Astrocyte (in vitro differentiated cells and primary cell): Measurements from ENCODE around the gene PDGFD. TPM values are rescaled to one million over a fixed set of nuclear protein-coding genes. Genes with fewer than 3 reads are reported as not detected.
A peak's percentile ranks its signal among the peaks of the same experiment; 100 is the strongest.

Experiments
- DNase-seq: peaks from one replicate; pipeline ENCODE4 v3.0.0-alpha.2; 2010; ENCODE audit warnings: low read depth
- FAIRE-seq: peaks from 2 replicates; lab custom pipeline; 2011; peaks lifted over from hg19 to GRCh38; lab: Jason Lieb, UNC
- H2AFZ ChIP-seq: 2 replicates; pipeline ENCODE4 v1.6.0; 2012; ENCODE audit warnings: low read depth, low read length, inconsistent platforms
- H3K27ac ChIP-seq: 2 replicates; pipeline ENCODE4 v1.5.1; 2011; ENCODE audit warnings: low read depth, low read length, inconsistent platforms
- H3K27me3 ChIP-seq: 2 replicates; pipeline ENCODE4 v1.6.0; 2011; ENCODE audit warnings: low read length, inconsistent platforms; ENCODE audit not compliant: insufficient read depth
- H3K36me3 ChIP-seq: 2 replicates; pipeline ENCODE4 v1.5.1; 2011; ENCODE audit warnings: low read length, inconsistent platforms; ENCODE audit not compliant: insufficient read depth
- H3K4me1 ChIP-seq: 2 replicates; pipeline ENCODE4 v1.5.1; 2011; ENCODE audit warnings: low read length, inconsistent platforms; ENCODE audit not compliant: insufficient read depth
- H3K4me2 ChIP-seq: 2 replicates; pipeline ENCODE4 v1.6.0; 2012; ENCODE audit warnings: low read length, inconsistent platforms
- H3K4me3 ChIP-seq: 2 replicates; pipeline ENCODE4 v1.5.1; 2011; ENCODE audit warnings: low read depth, mild to moderate bottlenecking, low read length, inconsistent platforms; ENCODE audit not compliant: insufficient read depth
- H3K79me2 ChIP-seq: 2 replicates; pipeline ENCODE4 v1.6.0; 2012; ENCODE audit warnings: mild to moderate bottlenecking, low read length, inconsistent platforms; ENCODE audit not compliant: insufficient read depth
- H3K9ac ChIP-seq: 2 replicates; pipeline ENCODE4 v1.6.0; 2012; ENCODE audit warnings: mild to moderate bottlenecking, low read length, inconsistent platforms
- H3K9me3 ChIP-seq: 2 replicates; pipeline ENCODE4 v1.5.1; 2012; ENCODE audit warnings: low read depth, mild to moderate bottlenecking, low read length, inconsistent platforms; ENCODE audit not compliant: insufficient read depth
- H4K20me1 ChIP-seq: 2 replicates; pipeline ENCODE4 v1.6.0; 2012; ENCODE audit warnings: low read length, inconsistent platforms; ENCODE audit not compliant: insufficient read depth
- H3K27ac Mint-ChIP-seq: one replicate; pipeline ENCODE4 v1.8.0; 2021; ENCODE audit warnings: mild to moderate bottlenecking, mixed read lengths; ENCODE audit not compliant: unreplicated experiment
- H3K27me3 Mint-ChIP-seq: one replicate; pipeline ENCODE4 v1.8.0; 2021; ENCODE audit warnings: low read depth, mixed read lengths; ENCODE audit not compliant: unreplicated experiment
- H3K36me3 Mint-ChIP-seq: one replicate; pipeline ENCODE4 v1.8.0; 2021; ENCODE audit warnings: low read depth, mixed read lengths; ENCODE audit not compliant: unreplicated experiment
- H3K4me1 Mint-ChIP-seq: one replicate; pipeline ENCODE4 v1.8.0; 2021; ENCODE audit warnings: low read depth, mixed read lengths; ENCODE audit not compliant: unreplicated experiment
- H3K4me3 Mint-ChIP-seq: one replicate; pipeline ENCODE4 v1.8.0; 2021; ENCODE audit warnings: mild to moderate bottlenecking, moderate library complexity, mixed read lengths; ENCODE audit not compliant: unreplicated experiment
- H3K9me3 Mint-ChIP-seq: one replicate; pipeline ENCODE4 v1.8.0; 2021; ENCODE audit warnings: mild to moderate bottlenecking, mixed read lengths; ENCODE audit not compliant: unreplicated experiment
- CTCF ChIP-seq: IDR thresholded peaks from 2 replicates; pipeline ENCODE4 v1.5.1; 2011; ENCODE audit warnings: low read depth, mild to moderate bottlenecking, inconsistent platforms, low read length, moderate library complexity; ENCODE audit not compliant: insufficient read depth
- EZH2 ChIP-seq: IDR thresholded peaks from 2 replicates; pipeline ENCODE4 v1.6.1; 2012; ENCODE audit warnings: mild to moderate bottlenecking, low read length, inconsistent platforms; ENCODE audit not compliant: insufficient read depth
- total RNA-seq: library from RNA; stranded (reverse); gene quantifications from 2 replicates; pipeline ENCODE4 v1.2.1, GENCODE V29; 2021

PDGFD gene
- total RNA-seq, 1 donor from 2014 or later, result 2.6 TPM

- Histone ChIP-seq H3K4me1 (peaks cover 3% of the 10 kb centered on the region), H4K20me1 (no peaks in the 10 kb centered on the region), H3K4me3 (no peak overlapping the region), H3K9ac (no peak overlapping the region), H3K27me3 (no peaks in the 10 kb centered on the region), H3K36me3 (no peaks in the 10 kb centered on the region), H2AFZ (no peak overlapping the region), H3K27ac (no peak overlapping the region), H3K79me2 (no peaks in the 10 kb centered on the region), H3K9me3 (no peaks in the 10 kb centered on the region), H3K4me2 (no peak overlapping the region)
- Mint-ChIP-seq H3K36me3 (no peaks in the 10 kb centered on the region), H3K27me3 (no peaks in the 10 kb centered on the region), H3K4me1 (peaks cover 2% of the 10 kb centered on the region), H3K9me3 (no peaks in the 10 kb centered on the region), H3K4me3 (no peak overlapping the region), H3K27ac (no peak overlapping the region)
- DNase-seq, result no peak
- no peak for FAIRE-seq
- TF ChIP-seq CTCF, result no peak
- TF ChIP-seq EZH2, result no peak
Measured at GRCh38 chr11:103944251-103944940, 219.6 kb downstream of the PDGFD start.

- TF ChIP-seq CTCF, result no peak
- no peak for TF ChIP-seq EZH2
- FAIRE-seq, result no peak
Measured at GRCh38 chr11:103942646-103943045, 221.3 kb downstream of the PDGFD start.

GRCh38 chr11:103940551-103940950 lies 223.4 kb downstream of the PDGFD start:
- no peak for FAIRE-seq
- no peak overlapping the region for H3K9ac ChIP-seq

More at GRCh38 chr11:103942646-103943045, 221.3 kb downstream of the PDGFD start:
- peak; percentile 39 for DNase-seq
- Mint-ChIP-seq H3K9me3 (peaks cover 2% of the 10 kb centered on the region), H3K4me3 (no peak overlapping the region), H3K27me3 (no peaks in the 10 kb centered on the region), H3K27ac (no peak overlapping the region), H3K36me3 (no peaks in the 10 kb centered on the region), H3K4me1 (peaks cover 2% of the 10 kb centered on the region)
- Histone ChIP-seq H2AFZ (no peak overlapping the region), H3K27me3 (no peaks in the 10 kb centered on the region), H3K4me2 (no peak overlapping the region), H3K27ac (no peak overlapping the region), H3K9ac (no peak overlapping the region), H3K36me3 (no peaks in the 10 kb centered on the region), H4K20me1 (no peaks in the 10 kb centered on the region), H3K4me3 (no peak overlapping the region), H3K79me2 (no peaks in the 10 kb centered on the region), H3K4me1 (peaks cover 3% of the 10 kb centered on the region), H3K9me3 (no peaks in the 10 kb centered on the region)

More at GRCh38 chr11:103940551-103940950, 223.4 kb downstream of the PDGFD start:
- no peaks in the 10 kb centered on the region for H3K4me1 Mint-ChIP-seq
- Histone ChIP-seq H3K27me3 (no peaks in the 10 kb centered on the region), H2AFZ (no peak overlapping the region), H3K36me3 (no peaks in the 10 kb centered on the region), H4K20me1 (no peaks in the 10 kb centered on the region), H3K4me3 (no peak overlapping the region), H3K27ac (no peak overlapping the region), H3K4me1 (peaks cover 3% of the 10 kb centered on the region), H3K79me2 (no peaks in the 10 kb centered on the region), H3K4me2 (peak overlapping the region; percentile 9), H3K9me3 (no peaks in the 10 kb centered on the region)
- H3K27ac Mint-ChIP-seq, result no peak overlapping the region
- no peaks in the 10 kb centered on the region for H3K36me3 Mint-ChIP-seq
- TF ChIP-seq CTCF (no peak), EZH2 (no peak)
- DNase-seq, result peak; percentile 27
- no peaks in the 10 kb centered on the region for H3K27me3 Mint-ChIP-seq
- no peak overlapping the region for H3K4me3 Mint-ChIP-seq
- H3K9me3 Mint-ChIP-seq, result peaks cover 2% of the 10 kb centered on the region
